DMS153 treated with DMSO at 0.1 percent for 48 hours (cell line): ENCODE data around the gene GPER1.

ENCODE experiments used
- DNase-seq: peaks from one replicate; lab custom pipeline; 2025; ENCODE audit not compliant: unreplicated experiment; lab: John Stamatoyannopoulos, UW

GPER1 gene

DNA sequence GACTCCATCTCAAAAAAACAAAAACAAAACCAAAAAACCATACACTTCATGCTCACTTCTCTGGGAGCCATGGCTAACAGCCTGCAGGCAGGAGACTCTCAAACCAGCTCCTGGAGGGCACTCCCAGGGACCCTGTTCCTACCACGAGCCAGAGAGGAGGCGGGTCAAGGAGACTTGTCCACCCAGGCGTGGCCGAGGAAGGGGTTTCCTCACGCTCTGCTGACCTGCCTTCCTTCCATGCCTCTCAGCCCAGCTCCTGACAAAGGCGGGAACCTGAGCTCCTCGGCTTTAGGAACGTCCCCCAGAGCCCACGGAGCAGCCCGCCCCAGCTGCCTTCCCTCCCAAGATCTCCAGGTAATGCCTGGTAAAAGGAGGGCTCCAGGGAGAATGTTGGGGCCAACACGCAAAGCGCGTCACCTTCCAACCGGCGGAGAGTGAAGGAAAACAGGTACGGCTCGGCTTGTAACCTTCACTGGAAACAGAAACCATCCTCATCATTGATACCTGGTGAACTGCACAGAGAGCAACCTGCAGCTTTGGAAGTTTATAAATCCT lies 34.0 kb upstream of the GPER1 start:
- no peak for DNase-seq

DNA sequence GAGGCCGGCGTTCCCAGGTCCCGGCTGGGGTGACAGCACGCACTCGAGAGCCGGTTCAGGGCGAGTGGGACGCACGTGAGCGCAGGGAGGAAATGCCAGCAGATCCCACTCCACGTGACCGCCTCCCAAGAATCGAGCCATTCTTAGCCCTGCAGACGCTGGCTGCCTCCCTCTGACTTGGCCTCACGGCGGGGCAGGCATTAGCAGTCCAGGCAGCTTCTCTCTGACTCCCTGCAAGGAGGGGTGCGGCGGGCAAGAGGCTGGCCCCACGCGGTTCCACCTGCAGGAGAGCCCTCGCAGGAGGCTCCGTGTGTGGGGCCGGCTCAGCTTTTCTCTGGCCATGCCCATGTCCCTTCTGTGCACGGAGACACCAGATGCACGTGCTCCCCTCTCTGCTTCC lies 33.5 kb upstream of the GPER1 start:
- DNase-seq = no peak

DNA sequence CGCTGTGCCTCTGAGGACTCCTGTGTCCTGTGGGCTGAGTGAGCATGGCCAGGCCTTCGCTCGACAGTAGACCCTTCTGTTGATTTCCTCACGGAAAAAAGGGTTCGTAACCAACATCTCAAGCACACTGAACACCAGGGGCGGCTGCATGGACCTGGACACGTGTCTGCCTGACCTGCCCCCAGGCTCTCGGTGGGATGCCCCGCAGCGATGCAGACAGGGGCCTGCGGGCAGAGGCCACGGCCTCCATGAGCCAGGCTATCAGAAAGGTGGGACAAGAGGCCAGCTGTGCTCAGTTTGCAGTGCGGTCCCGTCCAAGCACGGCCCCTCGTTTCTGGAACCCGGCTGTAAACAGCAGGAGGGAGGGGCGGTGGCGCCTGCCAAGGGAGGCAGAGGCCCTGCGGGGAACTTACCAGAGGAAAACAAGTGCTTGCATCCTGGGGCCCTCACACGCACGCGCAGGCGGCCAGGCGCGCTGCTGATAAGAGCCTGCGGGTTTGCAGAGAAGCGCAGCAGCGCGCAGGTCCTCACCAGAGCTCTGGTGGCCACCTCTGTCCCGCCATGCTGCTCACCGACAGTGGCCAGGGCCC lies 33.0 kb upstream of the GPER1 start:
- peak; percentile 70 for DNase-seq

DNA sequence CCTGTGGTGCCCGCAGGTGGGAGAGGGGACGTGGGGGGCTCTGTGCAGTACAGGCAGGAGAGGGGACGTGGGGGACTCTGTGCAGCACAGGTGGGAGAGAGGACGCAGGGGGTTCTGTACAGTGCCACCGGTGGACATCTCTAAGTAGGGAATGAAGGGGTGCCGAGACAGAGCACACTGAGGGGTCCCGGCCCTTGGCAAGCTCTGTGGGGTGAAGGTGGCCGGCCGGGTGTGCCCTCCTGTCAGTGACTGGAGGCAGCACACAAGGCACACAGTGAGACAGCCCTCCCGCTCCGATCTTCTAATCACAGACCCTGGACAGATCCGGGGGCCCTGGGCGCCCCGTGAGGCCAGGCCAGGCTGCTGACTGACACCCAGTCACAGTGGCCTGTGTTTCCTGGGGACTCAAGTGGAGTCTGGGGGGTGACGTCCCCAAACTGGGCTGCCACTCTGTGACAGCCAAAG lies 32.4 kb upstream of the GPER1 start:
- no peak for DNase-seq

DNA sequence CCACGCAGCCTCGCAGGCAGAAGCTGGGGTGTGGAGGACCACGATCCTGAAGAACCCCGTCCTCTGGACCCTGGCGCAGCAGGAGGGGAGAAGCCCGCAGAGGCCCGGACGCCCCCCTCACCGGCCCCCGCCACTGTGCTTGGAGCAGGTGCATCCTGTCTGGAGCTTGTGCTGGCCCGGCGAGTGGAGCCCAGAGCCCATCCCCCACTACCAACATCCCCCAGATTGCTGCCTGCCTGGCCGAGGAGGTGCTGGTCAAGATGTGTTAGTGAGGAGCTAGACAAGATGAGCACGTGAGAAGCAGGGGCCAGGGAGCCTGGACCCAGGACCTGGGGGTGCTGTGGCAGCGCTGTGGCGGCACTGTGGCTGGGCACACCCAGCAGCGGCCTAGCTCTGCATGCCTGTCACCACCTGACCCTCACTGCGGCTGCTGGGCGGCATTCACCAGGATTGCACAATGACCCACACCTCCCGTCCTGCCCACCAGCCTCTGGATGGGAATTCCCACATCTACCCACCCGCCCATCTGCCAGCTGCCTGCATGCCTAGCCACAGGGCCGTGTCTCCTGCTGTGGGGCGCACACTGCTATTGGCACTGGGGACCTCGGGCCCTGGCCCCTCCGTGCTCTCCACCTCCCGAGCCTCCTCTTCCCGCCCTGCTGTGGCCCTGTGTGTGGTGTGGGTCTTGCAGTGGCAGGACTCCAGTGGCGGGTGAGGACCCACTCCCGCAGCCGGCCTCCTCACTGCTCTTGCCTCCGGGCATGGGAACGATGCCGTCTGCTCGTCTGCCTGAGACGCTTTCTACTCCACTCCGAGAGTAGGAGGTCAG lies 31.7 kb upstream of the GPER1 start:
- no peak for DNase-seq

DNA sequence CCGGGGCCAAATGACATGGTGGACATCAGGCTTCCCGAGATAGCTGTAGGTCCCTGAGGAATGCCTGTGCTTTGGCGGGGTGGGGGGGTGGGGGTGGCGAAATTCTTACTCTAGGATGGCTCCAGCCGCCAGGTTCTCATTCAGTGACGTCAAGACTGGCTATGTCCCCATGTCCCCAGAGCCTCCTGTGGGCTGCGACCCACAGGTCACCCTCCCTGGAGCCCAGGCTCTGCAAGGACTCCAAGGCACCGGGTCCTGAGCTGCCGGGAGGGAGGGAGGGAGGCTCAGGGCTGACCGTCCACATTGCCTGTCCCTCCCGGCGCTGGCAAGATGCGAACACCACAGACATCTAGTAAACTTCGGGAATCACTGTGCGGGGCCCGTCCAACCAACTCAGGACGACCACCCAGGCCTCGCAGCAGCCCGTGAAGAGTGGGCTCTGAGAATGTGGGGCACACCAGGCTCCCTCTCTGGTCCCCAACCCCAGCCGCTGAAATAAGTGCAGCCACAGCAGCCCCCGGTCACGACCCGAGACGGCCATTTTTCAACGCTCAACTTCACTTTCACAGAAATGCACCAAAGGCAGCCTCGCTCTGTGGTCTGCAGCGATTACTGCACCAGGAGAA lies 31.0 kb upstream of the GPER1 start:
- no peak for DNase-seq

DNA sequence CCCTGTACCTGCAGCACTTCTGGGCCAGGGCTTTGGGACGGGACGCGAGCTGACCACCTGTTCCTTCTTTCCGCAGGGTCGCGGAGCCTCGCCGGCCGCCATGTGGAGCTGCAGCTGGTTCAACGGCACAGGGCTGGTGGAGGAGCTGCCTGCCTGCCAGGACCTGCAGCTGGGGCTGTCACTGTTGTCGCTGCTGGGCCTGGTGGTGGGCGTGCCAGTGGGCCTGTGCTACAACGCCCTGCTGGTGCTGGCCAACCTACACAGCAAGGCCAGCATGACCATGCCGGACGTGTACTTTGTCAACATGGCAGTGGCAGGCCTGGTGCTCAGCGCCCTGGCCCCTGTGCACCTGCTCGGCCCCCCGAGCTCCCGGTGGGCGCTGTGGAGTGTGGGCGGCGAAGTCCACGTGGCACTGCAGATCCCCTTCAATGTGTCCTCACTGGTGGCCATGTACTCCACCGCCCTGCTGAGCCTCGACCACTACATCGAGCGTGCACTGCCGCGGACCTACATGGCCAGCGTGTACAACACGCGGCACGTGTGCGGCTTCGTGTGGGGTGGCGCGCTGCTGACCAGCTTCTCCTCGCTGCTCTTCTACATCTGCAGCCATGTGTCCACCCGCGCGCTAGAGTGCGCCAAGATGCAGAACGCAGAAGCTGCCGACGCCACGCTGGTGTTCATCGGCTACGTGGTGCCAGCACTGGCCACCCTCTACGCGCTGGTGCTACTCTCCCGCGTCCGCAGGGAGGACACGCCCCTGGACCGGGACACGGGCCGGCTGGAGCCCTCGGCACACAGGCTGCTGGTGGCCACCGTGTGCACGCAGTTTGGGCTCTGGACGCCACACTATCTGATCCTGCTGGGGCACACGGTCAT lies 30.3 kb upstream of the GPER1 start:
- DNase-seq = no peak

DNA sequence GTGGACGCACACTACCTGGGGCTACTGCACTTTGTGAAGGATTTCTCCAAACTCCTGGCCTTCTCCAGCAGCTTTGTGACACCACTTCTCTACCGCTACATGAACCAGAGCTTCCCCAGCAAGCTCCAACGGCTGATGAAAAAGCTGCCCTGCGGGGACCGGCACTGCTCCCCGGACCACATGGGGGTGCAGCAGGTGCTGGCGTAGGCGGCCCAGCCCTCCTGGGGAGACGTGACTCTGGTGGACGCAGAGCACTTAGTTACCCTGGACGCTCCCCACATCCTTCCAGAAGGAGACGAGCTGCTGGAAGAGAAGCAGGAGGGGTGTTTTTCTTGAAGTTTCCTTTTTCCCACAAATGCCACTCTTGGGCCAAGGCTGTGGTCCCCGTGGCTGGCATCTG lies 29.6 kb upstream of the GPER1 start:
- DNase-seq = no peak

GRCh38 chr7:1058821-1059199 lies 29.1 kb upstream of the GPER1 start:
- DNase-seq = no peak

DNA sequence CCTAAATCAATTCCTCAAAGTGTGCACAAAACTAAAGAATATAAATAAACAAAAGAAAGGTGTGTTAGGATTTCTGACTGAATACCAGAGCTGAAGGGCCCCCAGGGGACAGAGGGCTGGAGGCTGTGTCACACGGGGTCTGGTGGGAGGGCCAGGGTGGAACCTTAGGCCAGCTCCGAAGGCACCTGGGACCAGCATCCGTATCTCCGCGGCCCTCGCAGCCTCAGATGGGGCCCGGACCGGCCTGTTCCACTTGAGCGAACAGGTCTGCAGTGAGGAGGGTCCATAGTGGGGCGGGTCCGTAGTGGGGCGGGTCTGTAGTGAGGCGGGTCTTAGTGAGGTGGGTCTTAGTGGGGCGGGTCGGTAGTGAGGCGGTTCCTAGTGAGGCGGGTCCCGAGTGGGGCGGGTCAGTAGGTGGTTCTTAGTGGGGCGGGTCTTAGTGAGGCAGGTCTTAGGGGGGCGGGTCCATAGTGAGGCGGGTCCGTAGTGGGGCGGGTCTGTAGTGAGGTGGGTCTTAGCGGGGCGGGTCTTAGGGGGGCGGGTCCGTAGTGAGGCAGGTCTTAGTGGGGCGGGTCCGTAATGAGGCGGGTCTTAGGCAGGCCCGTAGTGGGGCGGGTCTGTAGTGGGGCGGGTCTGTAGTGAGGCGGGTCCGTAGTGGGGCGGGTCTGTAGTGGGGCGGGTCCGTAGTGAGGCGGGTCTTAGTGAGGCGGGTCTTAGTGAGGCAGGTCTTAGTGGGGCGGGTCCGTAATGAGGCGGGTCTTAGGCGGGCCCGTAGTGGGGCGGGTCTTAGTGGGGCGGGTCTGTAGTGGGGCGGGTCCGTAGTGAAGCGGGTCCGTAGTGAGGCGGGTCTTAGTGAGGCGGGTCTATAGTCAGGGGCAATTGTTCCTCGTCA lies 28.5 kb upstream of the GPER1 start:
- DNase-seq = peak; percentile 34

- no peak for DNase-seq
Observed at GRCh38 chr7:1060315-1061072, 27.4 kb upstream of the GPER1 start.

GRCh38 chr7:1061180-1061579 lies 26.7 kb upstream of the GPER1 start:
- DNase-seq = no peak

- DNase-seq = no peak
Observed at GRCh38 chr7:1062296-1063294, 25.3 kb upstream of the GPER1 start.

DNA sequence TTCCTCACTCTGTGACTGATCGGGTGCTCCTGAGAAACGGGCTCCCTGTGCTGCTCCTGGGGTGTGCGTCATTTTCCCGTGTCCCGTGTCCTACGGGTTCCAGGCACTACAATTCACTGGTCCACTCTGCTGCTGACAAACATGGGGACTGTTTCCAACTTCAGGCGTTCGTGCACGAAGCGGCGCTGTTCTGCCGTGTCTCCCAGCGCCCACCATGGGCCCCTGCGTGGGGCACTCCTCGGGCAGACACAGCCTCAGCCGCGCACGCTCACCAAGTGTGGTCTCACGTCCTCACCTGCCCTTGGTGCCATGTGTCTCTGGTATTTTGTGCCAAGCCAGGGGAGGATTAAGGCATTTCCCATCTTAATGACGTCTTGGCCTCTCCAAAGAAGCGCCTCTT lies 24.6 kb upstream of the GPER1 start:
- no peak for DNase-seq

DNA sequence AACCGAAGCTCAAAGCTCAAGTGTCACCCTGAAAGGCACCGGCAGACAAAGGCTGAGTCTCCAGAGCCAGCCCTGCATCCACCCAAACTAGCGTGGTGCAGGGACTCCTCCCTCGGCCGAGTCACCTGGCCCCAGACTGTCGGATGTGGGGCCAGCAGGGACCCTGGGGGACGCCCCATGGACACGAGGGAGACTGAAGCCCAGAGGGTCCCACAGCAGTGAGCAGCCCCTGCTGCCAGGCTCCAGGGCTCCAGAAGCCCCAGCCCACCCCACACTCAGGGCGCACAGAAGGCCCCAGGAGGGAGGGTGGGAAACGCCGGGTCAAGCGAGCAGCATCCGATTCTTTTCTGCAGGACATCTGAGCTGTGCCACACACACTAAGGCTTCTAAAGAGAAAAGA lies 23.3 kb upstream of the GPER1 start:
- DNase-seq = no peak

DNA sequence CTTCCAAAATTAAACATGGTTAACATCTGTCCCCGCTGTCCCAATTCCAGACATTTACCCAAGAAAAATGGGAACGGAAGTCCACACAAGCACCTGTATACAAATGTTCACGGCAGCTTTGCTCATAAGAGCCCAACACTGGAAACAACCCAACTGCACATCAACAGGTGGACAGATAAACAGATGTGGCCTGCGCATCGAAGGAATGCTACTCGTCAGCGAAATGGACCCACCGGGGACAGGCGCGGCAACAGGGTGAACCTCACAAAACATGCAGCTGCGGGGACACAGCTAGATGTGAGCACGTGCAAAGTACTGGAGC lies 22.7 kb upstream of the GPER1 start:
- DNase-seq = no peak

DNA sequence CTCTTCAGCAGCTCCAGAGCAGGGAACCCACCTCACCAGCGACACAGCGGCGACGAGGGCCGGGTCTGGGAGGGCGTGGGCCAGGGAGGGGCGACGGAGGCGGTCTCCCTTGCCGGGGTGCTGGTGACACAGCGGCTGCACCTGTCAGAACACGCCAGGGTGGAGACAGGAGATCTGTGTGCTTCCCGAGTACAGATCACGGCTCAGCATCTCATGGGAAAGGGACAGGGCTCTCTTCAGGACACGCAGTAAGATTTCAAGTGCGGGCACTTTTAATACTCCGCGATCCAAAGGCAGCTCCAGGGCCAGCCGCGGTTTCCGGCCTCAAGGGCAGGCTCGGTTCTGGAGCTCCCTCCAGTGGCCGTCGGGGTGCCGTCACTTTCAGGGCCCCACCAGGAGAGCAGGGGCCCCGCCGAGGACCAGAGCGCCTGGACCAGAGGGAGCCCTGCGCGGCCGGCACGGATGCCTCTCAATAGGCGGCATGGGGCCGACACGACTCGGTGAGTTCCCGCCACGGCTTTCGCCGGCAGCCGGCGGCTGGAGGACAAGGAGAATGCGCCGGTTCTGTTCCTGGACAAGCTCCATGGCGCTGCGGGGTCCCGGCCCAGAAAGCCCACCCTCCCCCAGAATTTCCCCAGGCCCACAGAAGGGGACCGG lies 22.2 kb upstream of the GPER1 start:
- peak; percentile 74 for DNase-seq

- DNase-seq = no peak
Observed at GRCh38 chr7:1066242-1066588, 21.7 kb upstream of the GPER1 start.
